ENCODE data around the gene PITX1.

DNA sequence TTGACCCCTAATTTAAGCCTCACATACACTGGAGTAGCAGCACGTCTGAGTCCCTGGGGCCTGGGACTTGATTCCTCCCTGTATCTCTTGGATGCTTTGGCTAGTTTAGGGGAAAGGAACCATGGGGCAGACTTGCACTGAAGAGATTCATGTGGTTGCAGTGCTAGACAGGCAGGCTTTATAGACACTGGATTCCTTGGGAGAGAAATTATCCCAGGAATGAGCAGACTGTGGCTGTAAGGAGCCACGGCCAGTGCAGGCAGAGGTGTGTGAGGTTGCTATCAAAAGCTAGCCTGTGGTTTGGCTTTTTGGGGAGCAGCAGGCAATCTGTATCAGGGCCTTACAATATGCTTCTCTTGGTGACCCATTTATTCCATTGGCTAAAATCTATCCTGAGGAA, 20.5 kb upstream of the PITX1 start:
- TF ChIP-seq YY1 (IDR thresholded peaks at IDR 0.05; ENCODE audit: low read depth) (no peak), TCF12 (IDR thresholded peaks at IDR 0.05; ENCODE audit: low read depth) (no peak), RAD21 (IDR thresholded peaks at IDR 0.05; ENCODE audit: low read depth) (no peak), FOXM1 (IDR thresholded peaks at IDR 0.05; ENCODE audit: borderline replicate concordance, low read depth) (no peak), EP300 (IDR thresholded peaks at IDR 0.05; ENCODE audit: borderline replicate concordance) (no peak), CEBPB (IDR thresholded peaks at IDR 0.05) (no peak)
- TF ChIP-seq, protein P1, sequence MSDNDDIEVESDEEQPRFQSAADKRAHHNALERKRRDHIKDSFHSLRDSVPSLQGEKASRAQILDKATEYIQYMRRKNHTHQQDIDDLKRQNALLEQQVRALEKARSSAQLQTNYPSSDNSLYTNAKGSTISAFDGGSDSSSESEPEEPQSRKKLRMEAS (IDR thresholded peaks at IDR 0.05): no peak
- TF ChIP-seq, protein P2, sequence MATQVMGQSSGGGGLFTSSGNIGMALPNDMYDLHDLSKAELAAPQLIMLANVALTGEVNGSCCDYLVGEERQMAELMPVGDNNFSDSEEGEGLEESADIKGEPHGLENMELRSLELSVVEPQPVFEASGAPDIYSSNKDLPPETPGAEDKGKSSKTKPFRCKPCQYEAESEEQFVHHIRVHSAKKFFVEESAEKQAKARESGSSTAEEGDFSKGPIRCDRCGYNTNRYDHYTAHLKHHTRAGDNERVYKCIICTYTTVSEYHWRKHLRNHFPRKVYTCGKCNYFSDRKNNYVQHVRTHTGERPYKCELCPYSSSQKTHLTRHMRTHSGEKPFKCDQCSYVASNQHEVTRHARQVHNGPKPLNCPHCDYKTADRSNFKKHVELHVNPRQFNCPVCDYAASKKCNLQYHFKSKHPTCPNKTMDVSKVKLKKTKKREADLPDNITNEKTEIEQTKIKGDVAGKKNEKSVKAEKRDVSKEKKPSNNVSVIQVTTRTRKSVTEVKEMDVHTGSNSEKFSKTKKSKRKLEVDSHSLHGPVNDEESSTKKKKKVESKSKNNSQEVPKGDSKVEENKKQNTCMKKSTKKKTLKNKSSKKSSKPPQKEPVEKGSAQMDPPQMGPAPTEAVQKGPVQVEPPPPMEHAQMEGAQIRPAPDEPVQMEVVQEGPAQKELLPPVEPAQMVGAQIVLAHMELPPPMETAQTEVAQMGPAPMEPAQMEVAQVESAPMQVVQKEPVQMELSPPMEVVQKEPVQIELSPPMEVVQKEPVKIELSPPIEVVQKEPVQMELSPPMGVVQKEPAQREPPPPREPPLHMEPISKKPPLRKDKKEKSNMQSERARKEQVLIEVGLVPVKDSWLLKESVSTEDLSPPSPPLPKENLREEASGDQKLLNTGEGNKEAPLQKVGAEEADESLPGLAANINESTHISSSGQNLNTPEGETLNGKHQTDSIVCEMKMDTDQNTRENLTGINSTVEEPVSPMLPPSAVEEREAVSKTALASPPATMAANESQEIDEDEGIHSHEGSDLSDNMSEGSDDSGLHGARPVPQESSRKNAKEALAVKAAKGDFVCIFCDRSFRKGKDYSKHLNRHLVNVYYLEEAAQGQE (IDR thresholded peaks at IDR 0.05; ENCODE audit: low read depth): no peak
- TF ChIP-seq, protein P3, sequence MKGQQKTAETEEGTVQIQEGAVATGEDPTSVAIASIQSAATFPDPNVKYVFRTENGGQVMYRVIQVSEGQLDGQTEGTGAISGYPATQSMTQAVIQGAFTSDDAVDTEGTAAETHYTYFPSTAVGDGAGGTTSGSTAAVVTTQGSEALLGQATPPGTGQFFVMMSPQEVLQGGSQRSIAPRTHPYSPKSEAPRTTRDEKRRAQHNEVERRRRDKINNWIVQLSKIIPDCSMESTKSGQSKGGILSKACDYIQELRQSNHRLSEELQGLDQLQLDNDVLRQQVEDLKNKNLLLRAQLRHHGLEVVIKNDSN (IDR thresholded peaks at IDR 0.05): no peak
